Liver (tissue), 9 donors: ENCODE data around the gene GPRIN3. TPM values are rescaled to one million over a fixed set of nuclear protein-coding genes. Genes with fewer than 3 reads are reported as not detected.

Experiments
- DNase-seq: peaks from one replicate; pipeline ENCODE4 v3.0.0-alpha.2; 2017; ENCODE audit warnings: low spot score
- H3K27ac ChIP-seq, 2 donors: one replicate each; pipeline ENCODE4 v1.7.0; 2013; ENCODE audit warnings: inconsistent platforms in 2 of 2, low read length in 2 of 2, control low read depth in 1 of 2, low read depth in 1 of 2, mild to moderate bottlenecking in 1 of 2
- H3K27me3 ChIP-seq, 4 donors: one replicate each; pipeline versions ENCODE4 v1.6.1 to v1.7.0; 2013; ENCODE audit warnings: low read length in 3 of 4, inconsistent platforms in 1 of 4, mild to moderate bottlenecking in 1 of 4, moderate library complexity in 1 of 4; ENCODE audit not compliant: control insufficient read depth in 4 of 4, insufficient read depth in 4 of 4
- H3K36me3 ChIP-seq, 4 donors: one replicate each; pipeline versions ENCODE4 v1.6.1 to v1.7.0; 2013; ENCODE audit warnings: low read length in 3 of 4, mild to moderate bottlenecking in 3 of 4, low read depth in 1 of 4, moderate library complexity in 1 of 4; ENCODE audit not compliant: control insufficient read depth in 4 of 4, insufficient read depth in 3 of 4
- H3K4me1 ChIP-seq, 4 donors: one replicate each; pipeline versions ENCODE4 v1.6.1 to v1.7.0; 2013; ENCODE audit warnings: low read length in 3 of 4, mild to moderate bottlenecking in 3 of 4, moderate library complexity in 1 of 4; ENCODE audit not compliant: control insufficient read depth in 4 of 4, insufficient read depth in 4 of 4
- H3K4me3 ChIP-seq, 3 donors: one replicate each; pipeline versions ENCODE4 v1.6.1 to v1.7.0; 2013; ENCODE audit warnings: low read length in 3 of 3, control low read depth in 1 of 3, low read depth in 1 of 3, mild to moderate bottlenecking in 1 of 3
- H3K9ac ChIP-seq, 2 donors: one replicate each; pipeline ENCODE4 v1.7.0; 2013; ENCODE audit warnings: low read length in 2 of 2, mild to moderate bottlenecking in 2 of 2, moderate library complexity in 2 of 2, control low read depth in 1 of 2, low read depth in 1 of 2
- H3K9me3 ChIP-seq, 4 donors: one replicate each; pipeline versions ENCODE4 v1.6.1 to v1.7.0; 2013; ENCODE audit warnings: low read length in 3 of 4; ENCODE audit not compliant: control insufficient read depth in 4 of 4
- ATF3 ChIP-seq: IDR thresholded peaks from 2 replicates; pipeline ENCODE4 v1.6.1; 2016; ENCODE audit warnings: antibody characterized with exemption
- EGR1 ChIP-seq, 2 donors: IDR thresholded peaks; 2 replicates each; pipeline ENCODE4 v1.6.1; 2016 to 2018; ENCODE audit warnings: antibody characterized with exemption in 2 of 2, low read depth in 2 of 2
- FOXA1 ChIP-seq: IDR thresholded peaks from 2 replicates; pipeline ENCODE4 v1.6.1; 2016; ENCODE audit warnings: antibody characterized with exemption
- HNF4A ChIP-seq, 2 donors: conservative IDR thresholded peaks; 2 replicates each; pipeline ENCODE4 v1.6.1; 2016; ENCODE audit warnings: antibody characterized with exemption in 2 of 2, mild to moderate bottlenecking in 2 of 2
- NR2F2 ChIP-seq: IDR thresholded peaks from 2 replicates; pipeline ENCODE4 v1.6.1; 2016; ENCODE audit warnings: antibody characterized with exemption
- RAD21 ChIP-seq, 2 donors: IDR thresholded peaks; 2 replicates each; pipeline ENCODE4 v1.6.1; 2016; ENCODE audit warnings: antibody characterized with exemption in 2 of 2, mild to moderate bottlenecking in 2 of 2
- RXRA ChIP-seq, 2 donors: IDR thresholded peaks; 2 replicates each; pipeline ENCODE4 v1.6.1; 2017 to 2018; ENCODE audit warnings: antibody characterized with exemption in 2 of 2, mild to moderate bottlenecking in 1 of 2
- SP1 ChIP-seq: IDR thresholded peaks from 2 replicates; pipeline ENCODE4 v1.6.1; 2018; ENCODE audit warnings: antibody characterized with exemption, mild to moderate bottlenecking
- YY1 ChIP-seq: IDR thresholded peaks from 2 replicates; pipeline ENCODE4 v1.6.1; 2016; ENCODE audit warnings: antibody characterized with exemption, mild to moderate bottlenecking
- ZBTB33 ChIP-seq: IDR thresholded peaks from 2 replicates; pipeline ENCODE4 v1.6.1; 2016; ENCODE audit warnings: antibody characterized with exemption
- WGBS: extraction: QIAGEN DNeasy Blood & Tissue Kit; methylation state at CpG from one replicate; pipeline ENCODE4 v1.1.7; 2013; 5-methylcytosine and 5-hydroxymethylcytosine counted together
- polyA plus RNA-seq, 2 donors: library from polyadenylated mRNA; stranded (reverse) in 1 of 2; unstranded in 1 of 2; fragments of 200-250 nt in 1 of 2; fragments of >200 nt in 1 of 2; fragmentation: Nextera tagmentation in 1 of 2; extraction: Ambion mirVana in 1 of 2; gene quantifications; one replicate each; pipeline versions ENCODE4 v1.2.1 to v1.2.3, GENCODE V29; 2013 to 2015
- total RNA-seq, 2 donors: library from RNA; depleted of rRNA; stranded (reverse); fragments of >200 nt; gene quantifications; one replicate each; pipeline ENCODE4 v1.2.3, GENCODE V29; 2014
- TF ChIP-seq, protein P1 (sequence below): fragments of 150-350 bp; IDR thresholded peaks from 2 replicates; pipeline ENCODE4 v1.5.1; 2017; ENCODE audit warnings: improper control_type of control experiment, low read depth, low read length; ENCODE audit not compliant: missing input control
- TF ChIP-seq, protein P2 (sequence below): IDR thresholded peaks from 2 replicates; pipeline ENCODE4 v1.6.1; 2016; ENCODE audit warnings: antibody characterized with exemption, mild to moderate bottlenecking
- donor health status: healthy.
- donor health status: healthy.
- donor health status: healthy.
- donor health status: healthy.
- donor health status: healthy.

GPRIN3 gene
- total and polyA plus RNA-seq, 4 donors, result 0.25 to 1.5 (median 0.95) TPM

- Histone ChIP-seq H3K4me3 (no peak overlapping the region), H3K4me1 (peaks cover 0 to 2% (median 0%) of the 10 kb centered on the region in 4 donors), H3K27me3 (no peaks in the 10 kb centered on the region), H3K9me3 (no peaks in the 10 kb centered on the region), H3K36me3 (no peaks in the 10 kb centered on the region), H3K27ac (no peak overlapping the region), H3K9ac (no peak overlapping the region)
- TF ChIP-seq YY1, result no peak
- TF ChIP-seq HNF4A (conservative IDR thresholded peaks at IDR 0.05), result no peak
- no peak for TF ChIP-seq ZBTB33
- no peak for DNase-seq
These were observed 63.8 kb downstream of the GPRIN3 start for GRCh38 chr4:89243733-89244252.

DNA sequence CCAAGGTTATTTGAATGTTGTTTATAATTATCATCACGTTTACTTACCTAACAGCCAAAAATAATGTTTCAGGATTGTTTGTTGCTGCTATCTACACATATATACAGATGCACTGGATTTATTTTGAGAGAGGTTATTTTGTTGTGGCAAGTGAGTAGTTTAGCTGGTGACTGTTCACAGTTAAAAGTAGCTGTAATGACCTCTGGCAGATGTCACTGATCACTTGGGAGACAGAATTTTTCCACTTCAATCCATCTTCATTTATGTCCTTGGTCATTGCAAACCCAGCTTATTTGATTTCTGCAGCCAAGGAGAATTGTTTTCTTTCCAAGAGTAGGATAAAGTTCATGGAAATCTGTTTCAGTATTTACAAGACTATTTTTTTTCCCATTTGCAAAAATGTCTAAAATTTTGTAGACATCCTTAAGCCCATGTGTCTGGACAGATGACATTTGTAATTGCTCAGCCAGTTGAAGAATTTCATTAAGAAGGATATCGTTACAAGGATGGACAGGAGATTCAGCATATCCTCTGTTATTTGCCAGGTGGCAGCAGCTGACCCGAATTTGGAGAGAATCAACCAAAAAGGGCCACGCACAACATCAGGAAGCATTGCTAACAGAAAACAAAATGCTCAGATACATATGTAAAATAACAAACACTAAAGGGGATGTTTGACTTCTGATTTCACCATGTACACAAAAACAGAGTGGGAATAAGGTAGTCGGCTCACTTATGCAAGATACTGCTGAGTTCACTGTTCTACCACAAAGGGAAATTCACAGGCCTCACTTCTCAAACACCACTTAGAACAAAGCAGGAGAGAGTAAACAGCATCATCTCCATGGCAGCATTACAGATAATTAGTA is 64.5 kb downstream of the GPRIN3 start:
- Histone ChIP-seq H3K36me3 (no peaks in the 10 kb centered on the region), H3K9me3 (no peaks in the 10 kb centered on the region), H3K4me1 (peaks cover 0 to 2% (median 0%) of the 10 kb centered on the region in 4 donors), H3K27ac (no peak overlapping the region), H3K27me3 (no peaks in the 10 kb centered on the region), H3K9ac (no peak overlapping the region), H3K4me3 (no peak overlapping the region)
- no peak for DNase-seq
- WGBS, result 65% methylated on average over 5 of the region's 5 CpGs
- TF ChIP-seq, protein P1, sequence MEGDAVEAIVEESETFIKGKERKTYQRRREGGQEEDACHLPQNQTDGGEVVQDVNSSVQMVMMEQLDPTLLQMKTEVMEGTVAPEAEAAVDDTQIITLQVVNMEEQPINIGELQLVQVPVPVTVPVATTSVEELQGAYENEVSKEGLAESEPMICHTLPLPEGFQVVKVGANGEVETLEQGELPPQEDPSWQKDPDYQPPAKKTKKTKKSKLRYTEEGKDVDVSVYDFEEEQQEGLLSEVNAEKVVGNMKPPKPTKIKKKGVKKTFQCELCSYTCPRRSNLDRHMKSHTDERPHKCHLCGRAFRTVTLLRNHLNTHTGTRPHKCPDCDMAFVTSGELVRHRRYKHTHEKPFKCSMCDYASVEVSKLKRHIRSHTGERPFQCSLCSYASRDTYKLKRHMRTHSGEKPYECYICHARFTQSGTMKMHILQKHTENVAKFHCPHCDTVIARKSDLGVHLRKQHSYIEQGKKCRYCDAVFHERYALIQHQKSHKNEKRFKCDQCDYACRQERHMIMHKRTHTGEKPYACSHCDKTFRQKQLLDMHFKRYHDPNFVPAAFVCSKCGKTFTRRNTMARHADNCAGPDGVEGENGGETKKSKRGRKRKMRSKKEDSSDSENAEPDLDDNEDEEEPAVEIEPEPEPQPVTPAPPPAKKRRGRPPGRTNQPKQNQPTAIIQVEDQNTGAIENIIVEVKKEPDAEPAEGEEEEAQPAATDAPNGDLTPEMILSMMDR, result no peak
- TF ChIP-seq, protein P2, sequence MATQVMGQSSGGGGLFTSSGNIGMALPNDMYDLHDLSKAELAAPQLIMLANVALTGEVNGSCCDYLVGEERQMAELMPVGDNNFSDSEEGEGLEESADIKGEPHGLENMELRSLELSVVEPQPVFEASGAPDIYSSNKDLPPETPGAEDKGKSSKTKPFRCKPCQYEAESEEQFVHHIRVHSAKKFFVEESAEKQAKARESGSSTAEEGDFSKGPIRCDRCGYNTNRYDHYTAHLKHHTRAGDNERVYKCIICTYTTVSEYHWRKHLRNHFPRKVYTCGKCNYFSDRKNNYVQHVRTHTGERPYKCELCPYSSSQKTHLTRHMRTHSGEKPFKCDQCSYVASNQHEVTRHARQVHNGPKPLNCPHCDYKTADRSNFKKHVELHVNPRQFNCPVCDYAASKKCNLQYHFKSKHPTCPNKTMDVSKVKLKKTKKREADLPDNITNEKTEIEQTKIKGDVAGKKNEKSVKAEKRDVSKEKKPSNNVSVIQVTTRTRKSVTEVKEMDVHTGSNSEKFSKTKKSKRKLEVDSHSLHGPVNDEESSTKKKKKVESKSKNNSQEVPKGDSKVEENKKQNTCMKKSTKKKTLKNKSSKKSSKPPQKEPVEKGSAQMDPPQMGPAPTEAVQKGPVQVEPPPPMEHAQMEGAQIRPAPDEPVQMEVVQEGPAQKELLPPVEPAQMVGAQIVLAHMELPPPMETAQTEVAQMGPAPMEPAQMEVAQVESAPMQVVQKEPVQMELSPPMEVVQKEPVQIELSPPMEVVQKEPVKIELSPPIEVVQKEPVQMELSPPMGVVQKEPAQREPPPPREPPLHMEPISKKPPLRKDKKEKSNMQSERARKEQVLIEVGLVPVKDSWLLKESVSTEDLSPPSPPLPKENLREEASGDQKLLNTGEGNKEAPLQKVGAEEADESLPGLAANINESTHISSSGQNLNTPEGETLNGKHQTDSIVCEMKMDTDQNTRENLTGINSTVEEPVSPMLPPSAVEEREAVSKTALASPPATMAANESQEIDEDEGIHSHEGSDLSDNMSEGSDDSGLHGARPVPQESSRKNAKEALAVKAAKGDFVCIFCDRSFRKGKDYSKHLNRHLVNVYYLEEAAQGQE, result no peak
- TF ChIP-seq FOXA1 (no peak), RAD21 (IDR thresholded peaks at IDR 0.05) (peak in 1 of 2 donors; percentile 33)

- 90% methylated on average over 2 of the region's 2 CpGs for WGBS
- no peaks in the 10 kb centered on the region for H3K36me3 ChIP-seq
- no peak overlapping the region for H3K27ac ChIP-seq
- H3K9me3 ChIP-seq, result no peaks in the 10 kb centered on the region
- DNase-seq, result no peak
- no peak overlapping the region for H3K4me3 ChIP-seq
- H3K9ac ChIP-seq, result no peak overlapping the region
- H3K4me1 ChIP-seq, result peaks cover 0 to 2% (median 0%) of the 10 kb centered on the region in 4 donors
- H3K27me3 ChIP-seq, result no peaks in the 10 kb centered on the region
- TF ChIP-seq NR2F2, result no peak
- no peak for TF ChIP-seq EGR1 (IDR thresholded peaks at IDR 0.05; ENCODE audit: low read depth in 2 of 2)
- no peak for TF ChIP-seq YY1
- TF ChIP-seq ATF3, result no peak
- TF ChIP-seq, protein P2, result no peak
- no peak for TF ChIP-seq RXRA (IDR thresholded peaks at IDR 0.05)
- no peak for TF ChIP-seq SP1
These were observed 65.4 kb downstream of the GPRIN3 start for GRCh38 chr4:89242216-89242615.
